ENCODE results near the gene GDPD5. TPM values are rescaled to one million over a fixed set of nuclear protein-coding genes. Genes with fewer than 3 reads are reported as not detected.

The GDPD5 gene
- total and polyA plus RNA-seq, 2 donors (not counting 1 experiment from before 2014, with no cell fraction given): 2.5 to 3.1 TPM

GRCh38 chr11:75560644-75561043, 34.9 kb upstream of the GDPD5 start:
- peaks cover 2% of the 10 kb centered on the region for H4K20me1 ChIP-seq (ENCODE audit: control insufficient read depth, extremely low read depth, insufficient read depth, low read length)
- H3K4me2 ChIP-seq (ENCODE audit: extremely low read depth, insufficient read depth, low read length): no peak overlapping the region
- H3K79me2 ChIP-seq (ENCODE audit: control insufficient read depth, insufficient read depth, low read length): peaks cover 39% of the 10 kb centered on the region
- H3K27ac ChIP-seq (ENCODE audit: insufficient read depth, low read length): no peak overlapping the region
- TF ChIP-seq CTCF (conservative IDR thresholded peaks at IDR 0.05 in 1 of 2, IDR thresholded peaks at IDR 0.05 in 1 of 2; ENCODE audit: low read depth in 1 of 2, low read length in 2 of 2): no peak
- TF ChIP-seq EZH2 (IDR thresholded peaks at IDR 0.05; ENCODE audit: low read length, missing control alignments): no peak
- H3K4me1 ChIP-seq (ENCODE audit: control insufficient read depth, extremely low read depth, insufficient read depth, low read length): peaks cover 43% of the 10 kb centered on the region
- H3K27me3 ChIP-seq (ENCODE audit: control insufficient read depth, insufficient read depth, low read length): no peaks in the 10 kb centered on the region
- H3K36me3 ChIP-seq (ENCODE audit: control insufficient read depth, insufficient read depth, low read length): peaks cover 7% of the 10 kb centered on the region
- no peak overlapping the region for H2AFZ ChIP-seq (ENCODE audit: low read length)
- no peak overlapping the region for H3K9ac ChIP-seq (ENCODE audit: insufficient read depth, low read length)
- H3K9me3 ChIP-seq (ENCODE audit: control insufficient read depth, insufficient read depth, low read depth, low read length): no peaks in the 10 kb centered on the region
- peak in 1 of 2 donors; percentile 74 for DNase-seq (ENCODE audit: low read depth in 2 of 2)
- no peak overlapping the region for H3K4me3 ChIP-seq (replicated peaks in 1 of 4; ENCODE audit: control extremely low read depth in 1 of 4, insufficient read depth in 1 of 4, low read depth in 3 of 4, low read length in 4 of 4)

DNA sequence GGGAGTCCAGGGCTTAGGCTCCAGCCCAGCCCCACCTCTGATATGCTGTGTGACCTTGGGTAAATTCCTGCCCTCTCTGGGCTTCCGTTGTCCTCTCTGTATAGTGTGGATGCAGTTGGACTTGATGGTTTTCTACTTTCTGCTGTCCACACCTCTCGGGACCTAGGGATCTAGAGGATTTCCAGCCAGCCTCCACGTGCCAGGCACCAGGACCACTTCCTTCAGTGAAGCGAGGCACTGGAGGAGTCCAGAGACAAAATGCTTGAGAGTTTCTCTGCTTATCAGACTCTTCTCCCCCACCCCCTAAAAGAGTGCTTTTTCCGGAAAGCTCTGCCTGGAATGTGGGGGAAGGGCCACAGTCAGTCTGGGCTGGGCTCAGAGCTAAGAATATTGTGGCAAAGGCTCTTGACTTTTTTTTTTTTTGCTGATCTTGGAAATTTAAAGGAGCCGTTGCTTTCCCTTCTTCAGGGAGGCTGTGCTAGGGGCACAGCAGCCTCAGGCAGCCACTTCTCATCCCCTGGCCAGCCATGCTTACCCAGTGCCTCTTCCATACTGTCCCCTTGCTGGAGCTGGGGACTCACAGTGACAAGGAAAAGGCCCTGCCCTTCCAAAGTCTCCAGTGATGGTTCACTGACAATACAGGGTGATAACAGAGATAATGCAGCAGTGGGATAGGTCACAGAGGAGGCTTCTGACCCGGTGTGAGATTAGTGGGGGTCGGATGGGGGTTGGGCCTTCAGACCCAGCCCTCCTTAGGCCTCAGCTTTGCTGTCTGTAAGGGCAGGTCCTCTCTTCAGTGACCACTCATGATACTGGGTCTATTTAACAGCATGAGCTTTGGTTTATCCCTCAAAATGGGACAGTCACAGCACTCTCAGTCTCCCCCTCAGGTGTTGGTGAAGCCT, 33.5 kb upstream of the GDPD5 start:
- peak; percentile 89 for DNase-seq (ENCODE audit: low read depth in 2 of 2)
- Histone ChIP-seq H3K4me2 (ENCODE audit: extremely low read depth, insufficient read depth, low read length) (peak overlapping the region; percentile 91), H3K27me3 (ENCODE audit: control insufficient read depth, insufficient read depth, low read length) (no peaks in the 10 kb centered on the region), H2AFZ (ENCODE audit: low read length) (peak overlapping the region; percentile 54), H3K79me2 (ENCODE audit: control insufficient read depth, insufficient read depth, low read length) (peaks cover 24% of the 10 kb centered on the region), H3K36me3 (ENCODE audit: control insufficient read depth, insufficient read depth, low read length) (peaks cover 4% of the 10 kb centered on the region), H3K4me1 (ENCODE audit: control insufficient read depth, extremely low read depth, insufficient read depth, low read length) (peaks cover 46% of the 10 kb centered on the region), H3K27ac (ENCODE audit: insufficient read depth, low read length) (peak overlapping the region; percentile 97), H3K4me3 (replicated peaks in 1 of 4; ENCODE audit: control extremely low read depth in 1 of 4, insufficient read depth in 1 of 4, low read depth in 3 of 4, low read length in 4 of 4) (peak overlapping the region; percentile 10 to 36 (median 34)), H4K20me1 (ENCODE audit: control insufficient read depth, extremely low read depth, insufficient read depth, low read length) (no peaks in the 10 kb centered on the region), H3K9ac (ENCODE audit: insufficient read depth, low read length) (peak overlapping the region; percentile 29), H3K9me3 (ENCODE audit: control insufficient read depth, insufficient read depth, low read depth, low read length) (no peaks in the 10 kb centered on the region)
- no peak for TF ChIP-seq EZH2 (IDR thresholded peaks at IDR 0.05; ENCODE audit: low read length, missing control alignments)
- TF ChIP-seq CTCF (conservative IDR thresholded peaks at IDR 0.05 in 1 of 2, IDR thresholded peaks at IDR 0.05 in 1 of 2; ENCODE audit: low read depth in 1 of 2, low read length in 2 of 2): no peak

DNA sequence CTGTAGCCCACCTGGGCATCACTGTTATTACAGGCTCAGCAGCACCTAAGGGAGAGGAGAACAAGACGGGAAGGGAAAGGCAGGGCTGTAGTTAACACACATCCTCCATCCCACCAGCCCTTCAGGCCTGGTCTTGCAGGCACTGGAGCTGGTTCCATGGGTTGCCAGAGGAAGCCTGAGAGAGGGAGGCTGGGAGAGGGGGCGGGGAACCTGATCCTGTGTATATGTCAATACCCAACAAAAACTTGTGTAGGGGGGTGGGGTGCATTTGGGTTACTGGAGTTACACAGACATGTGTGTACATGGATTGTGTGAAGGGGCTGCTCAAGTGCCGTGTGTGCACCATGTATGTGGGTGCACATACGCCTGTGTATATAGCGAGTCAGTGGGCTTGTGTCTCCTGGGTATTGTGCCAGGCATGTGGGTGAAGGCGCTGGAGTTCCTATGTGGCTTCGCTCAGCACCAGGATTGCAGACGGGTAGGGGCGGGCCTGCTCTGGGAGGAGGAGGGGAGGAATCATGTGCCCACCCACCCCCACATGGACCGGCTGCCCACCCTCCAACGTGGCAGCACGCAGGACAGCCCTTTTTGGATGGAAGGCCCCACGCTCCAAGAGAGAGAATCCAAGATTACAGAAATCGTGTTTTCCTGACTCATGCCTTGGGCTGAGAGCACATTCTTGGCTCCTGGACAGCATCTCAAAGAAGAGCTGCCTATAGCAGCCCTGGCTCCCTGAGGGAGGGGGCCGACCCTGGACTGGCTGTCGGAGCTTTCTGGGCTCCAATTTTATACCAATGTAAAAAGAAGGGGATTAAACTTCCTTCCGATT, 32.1 kb upstream of the GDPD5 start:
- peak overlapping the region; percentile 91 for H3K4me2 ChIP-seq (ENCODE audit: extremely low read depth, insufficient read depth, low read length)
- H3K79me2 ChIP-seq (ENCODE audit: control insufficient read depth, insufficient read depth, low read length): peaks cover 11% of the 10 kb centered on the region
- no peaks in the 10 kb centered on the region for H3K27me3 ChIP-seq (ENCODE audit: control insufficient read depth, insufficient read depth, low read length)
- H3K4me3 ChIP-seq (replicated peaks in 1 of 4; ENCODE audit: control extremely low read depth in 1 of 4, insufficient read depth in 1 of 4, low read depth in 3 of 4, low read length in 4 of 4): peak overlapping the region in 3 of 4 experiments; percentile 10 to 35 (median 32)
- H3K27ac ChIP-seq (ENCODE audit: insufficient read depth, low read length): peak overlapping the region; percentile 97
- H4K20me1 ChIP-seq (ENCODE audit: control insufficient read depth, extremely low read depth, insufficient read depth, low read length): no peaks in the 10 kb centered on the region
- H2AFZ ChIP-seq (ENCODE audit: low read length): peak overlapping the region; percentile 21
- DNase-seq (ENCODE audit: low read depth in 2 of 2): peak; percentile 97
- no peak for TF ChIP-seq EZH2 (IDR thresholded peaks at IDR 0.05; ENCODE audit: low read length, missing control alignments)
- no peak for TF ChIP-seq CTCF (conservative IDR thresholded peaks at IDR 0.05 in 1 of 2, IDR thresholded peaks at IDR 0.05 in 1 of 2; ENCODE audit: low read depth in 1 of 2, low read length in 2 of 2)
- peak overlapping the region; percentile 26 for H3K9ac ChIP-seq (ENCODE audit: insufficient read depth, low read length)
- no peaks in the 10 kb centered on the region for H3K9me3 ChIP-seq (ENCODE audit: control insufficient read depth, insufficient read depth, low read depth, low read length)
- no peaks in the 10 kb centered on the region for H3K36me3 ChIP-seq (ENCODE audit: control insufficient read depth, insufficient read depth, low read length)
- peaks cover 52% of the 10 kb centered on the region for H3K4me1 ChIP-seq (ENCODE audit: control insufficient read depth, extremely low read depth, insufficient read depth, low read length)

Data from fibroblast of lung (primary cell).